Measurements from ENCODE around the gene PLCH1. TPM values are rescaled to one million over a fixed set of nuclear protein-coding genes. Genes with fewer than 3 reads are reported as not detected.

PLCH1 gene
- total RNA-seq, 1 experiment from 2014 or later, result 0.78 TPM

DNA sequence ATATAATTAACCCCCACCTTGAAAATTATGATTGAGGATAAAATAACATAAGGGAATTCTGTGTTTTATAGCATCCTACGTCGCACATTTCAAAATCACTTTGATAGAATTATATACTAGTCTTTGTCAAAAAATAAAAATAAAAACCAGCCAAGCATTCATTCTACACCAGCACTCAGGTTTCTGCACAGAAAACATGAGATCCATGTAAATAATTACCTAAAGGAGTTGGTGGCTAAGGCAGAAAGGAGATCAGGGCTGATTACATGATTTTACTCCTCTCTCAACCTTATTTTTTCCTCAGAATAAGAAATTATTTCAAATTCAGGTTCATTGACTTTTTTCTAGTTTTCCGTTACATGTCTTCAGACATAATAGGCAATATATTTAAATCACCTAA lies 194.5 kb downstream of the PLCH1 start:
- DNase-seq (ENCODE audit: low spot score), result no peak

DNA sequence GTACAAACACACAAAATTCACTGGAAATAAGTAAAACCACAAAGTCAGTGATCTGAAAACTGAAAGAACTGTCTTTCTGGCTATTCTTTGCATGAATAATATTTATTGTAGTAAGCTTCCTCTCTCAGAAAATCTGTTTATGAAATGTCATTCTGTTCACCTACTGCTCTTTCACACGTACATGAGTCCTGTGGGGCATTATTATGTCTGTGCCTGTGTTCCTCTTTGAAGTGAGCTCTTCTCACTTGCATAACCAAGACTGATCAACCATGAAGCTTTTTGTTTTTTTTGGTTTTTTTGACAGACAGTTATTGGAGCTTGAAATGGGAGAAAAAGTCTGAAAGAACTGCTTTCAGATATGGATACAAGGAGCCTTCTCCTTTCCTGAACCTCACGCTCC lies 195.8 kb downstream of the PLCH1 start:
- DNase-seq (ENCODE audit: low spot score), result no peak

DNA sequence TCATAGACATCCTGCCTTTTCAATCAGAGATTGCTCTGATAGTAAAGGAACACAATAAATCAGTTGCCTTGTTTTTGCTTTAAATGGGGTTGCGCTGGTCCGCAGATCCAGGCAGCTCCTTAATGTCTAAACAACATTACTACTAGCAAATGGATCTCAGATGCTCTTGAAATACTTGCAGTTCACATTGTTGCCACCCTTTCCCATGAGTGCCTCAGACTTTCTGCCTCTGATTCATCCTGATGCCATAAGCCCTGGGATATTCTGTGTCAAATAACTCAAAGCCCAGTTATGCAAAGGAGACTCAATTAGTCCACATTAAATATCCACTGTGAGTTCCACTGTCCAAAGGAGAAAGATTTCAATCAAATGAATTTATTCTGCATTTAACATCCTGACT lies 196.7 kb downstream of the PLCH1 start:
- DNase-seq (ENCODE audit: low spot score), result peak; percentile 18

DNA sequence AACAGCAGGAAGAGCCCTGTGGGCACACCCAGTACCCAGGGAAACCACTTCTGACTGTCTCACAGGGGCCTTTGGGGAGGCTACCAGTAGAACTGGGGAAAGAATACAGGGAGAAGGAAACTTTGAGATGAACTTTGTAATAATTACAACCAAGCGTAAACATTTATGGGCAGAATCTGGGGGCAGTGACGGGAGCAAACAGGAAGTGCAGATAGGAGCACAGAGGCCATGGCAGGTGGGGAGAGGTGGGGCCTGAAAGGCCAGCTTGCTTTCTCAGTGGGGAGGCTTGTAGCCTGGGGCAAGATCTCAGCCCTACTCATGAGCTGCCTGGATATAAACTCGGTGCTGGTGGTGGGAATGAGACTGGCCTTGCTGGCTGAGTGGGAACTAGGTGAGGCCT lies 209.8 kb downstream of the PLCH1 start:
- no peak for DNase-seq (ENCODE audit: low spot score)

DNA sequence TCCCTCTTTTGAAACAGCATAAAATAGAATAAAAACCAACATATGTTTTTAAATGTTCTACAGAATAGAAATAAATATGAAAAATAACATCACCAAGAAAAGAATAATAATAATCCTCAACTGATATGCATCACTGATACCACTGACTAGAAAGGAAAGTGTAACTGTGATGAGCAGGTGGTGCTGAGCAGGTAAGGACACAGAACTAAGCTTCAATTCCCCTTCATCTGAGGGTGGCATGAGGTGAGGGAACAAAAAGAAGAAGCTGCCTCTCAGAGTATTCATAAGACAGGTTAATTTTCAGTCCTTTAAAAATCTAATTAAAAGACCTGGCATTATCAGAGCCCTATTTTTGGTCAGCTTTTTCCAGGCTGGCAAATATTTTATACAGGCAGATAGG lies 216.3 kb downstream of the PLCH1 start:
- DNase-seq (ENCODE audit: low spot score), result no peak

DNA sequence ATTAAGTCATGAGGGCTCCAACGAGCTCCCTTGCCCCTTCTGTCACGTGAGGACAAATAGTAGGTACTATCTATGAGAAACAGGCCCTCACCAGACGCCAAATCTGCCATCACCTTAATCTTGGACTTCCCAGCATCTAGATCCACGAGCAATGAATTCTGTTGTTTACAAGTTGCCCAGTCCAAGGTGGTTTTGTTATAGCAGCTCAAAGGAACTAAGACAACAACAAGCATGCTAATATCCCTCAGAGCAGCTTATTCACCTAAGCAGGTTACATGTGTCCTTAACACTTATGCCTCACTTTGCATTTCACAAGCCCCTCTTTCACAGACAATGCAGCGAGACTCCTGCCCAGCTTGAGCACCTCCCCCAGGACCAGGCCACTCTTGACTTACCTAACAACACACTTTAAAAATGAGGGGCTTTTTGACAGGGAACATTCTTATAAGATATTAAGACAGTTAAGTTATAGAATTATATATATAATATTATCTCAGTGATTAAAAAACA lies 219.5 kb downstream of the PLCH1 start:
- DNase-seq (ENCODE audit: low spot score), result no peak

DNA sequence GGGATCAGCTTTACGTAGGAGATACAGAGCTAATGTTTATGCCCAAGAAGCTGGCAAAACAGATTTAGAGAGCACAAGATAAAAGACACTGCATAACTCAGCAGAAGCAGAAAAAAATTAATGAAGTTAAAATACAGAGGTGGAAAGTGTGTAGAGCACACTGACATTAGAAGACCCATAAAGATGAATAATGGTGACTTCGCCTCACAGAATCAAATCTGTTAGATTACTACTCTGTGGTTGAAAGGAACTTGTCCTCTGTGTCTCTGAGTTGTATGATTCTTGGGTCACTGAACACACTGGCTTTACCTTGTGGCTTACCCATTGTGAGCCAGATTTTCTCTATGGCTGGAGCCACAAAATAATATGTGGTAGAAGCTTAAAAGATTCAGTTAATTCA lies 224.4 kb downstream of the PLCH1 start:
- DNase-seq (ENCODE audit: low spot score), result no peak

DNA sequence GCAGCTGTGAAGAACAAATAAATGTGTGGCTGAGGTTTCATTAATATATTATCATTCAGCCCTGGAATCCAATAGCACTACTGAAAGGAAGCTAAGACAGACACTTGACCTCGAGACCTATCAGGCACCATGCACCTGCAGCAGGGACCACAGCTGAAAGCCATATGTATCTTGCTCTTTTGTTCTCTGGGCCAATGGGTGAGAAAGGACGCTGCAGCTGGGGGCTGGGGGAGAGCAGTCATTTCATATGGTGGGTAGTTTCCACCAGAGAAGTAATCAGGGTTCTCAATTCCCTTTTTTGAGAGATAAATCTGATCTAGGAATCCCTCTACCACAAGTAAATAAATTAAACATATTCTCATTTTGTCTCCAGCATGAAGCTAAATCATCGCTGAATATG lies 225.8 kb downstream of the PLCH1 start:
- DNase-seq (ENCODE audit: low spot score), result no peak

DNA sequence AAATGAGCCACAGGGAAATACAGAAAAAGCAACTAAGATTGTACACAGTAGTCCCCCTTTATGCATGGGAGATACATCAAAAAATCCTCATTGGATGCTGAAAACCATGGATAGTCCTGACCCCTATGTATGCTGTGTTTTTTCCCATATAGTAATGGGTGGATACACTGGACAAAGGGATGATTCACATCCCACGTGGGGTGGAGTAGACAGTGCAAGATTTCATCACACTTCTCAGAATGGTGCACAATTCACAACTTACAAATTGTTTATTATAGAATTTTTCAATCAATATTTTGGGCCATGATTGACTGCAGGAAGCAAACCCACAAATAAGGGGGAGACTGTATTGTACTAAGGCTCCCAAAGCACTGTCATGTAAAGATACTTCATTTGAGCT lies 227.0 kb downstream of the PLCH1 start:
- no peak for DNase-seq (ENCODE audit: low spot score)

DNA sequence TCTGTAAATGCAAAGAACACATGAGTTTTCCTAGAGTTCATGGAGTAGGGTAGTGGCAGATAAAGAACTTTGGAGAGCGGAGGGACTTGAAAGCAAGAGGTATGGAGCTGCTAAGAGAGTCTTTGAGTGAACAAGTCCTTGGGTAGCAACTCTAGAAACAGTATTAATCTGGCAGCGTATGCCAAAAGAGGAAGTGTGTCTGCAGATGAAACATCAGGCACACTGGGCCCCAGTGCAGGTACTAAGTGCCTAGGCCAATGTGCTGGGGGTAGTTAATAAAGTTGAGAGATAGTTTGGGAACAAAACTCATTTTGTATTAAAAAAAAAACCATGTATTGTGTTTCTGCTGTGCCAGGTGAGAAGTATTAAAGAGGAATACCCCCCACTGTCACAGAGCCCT lies 228.4 kb downstream of the PLCH1 start:
- DNase-seq (ENCODE audit: low spot score), result no peak

DNA sequence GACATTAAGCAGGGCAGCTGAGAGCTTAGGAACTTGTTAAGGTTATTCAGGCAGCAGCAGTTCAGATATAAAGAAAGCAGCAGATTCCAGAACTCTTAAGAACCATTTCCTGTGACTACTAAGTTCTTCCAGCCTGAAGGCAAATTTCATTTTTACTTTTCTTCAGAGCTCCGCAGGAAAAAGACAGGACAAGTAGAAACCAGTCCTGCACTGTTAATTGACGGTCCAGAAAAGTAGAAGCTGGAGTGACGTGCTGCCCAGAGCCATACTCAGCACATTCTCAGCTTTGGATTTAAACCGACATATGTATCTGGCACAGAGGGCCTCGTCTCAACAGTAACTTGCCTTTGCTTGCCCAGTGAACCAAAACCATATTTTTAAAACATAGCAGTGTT lies 232.0 kb downstream of the PLCH1 start:
- no peak for DNase-seq (ENCODE audit: low spot score)

DNA sequence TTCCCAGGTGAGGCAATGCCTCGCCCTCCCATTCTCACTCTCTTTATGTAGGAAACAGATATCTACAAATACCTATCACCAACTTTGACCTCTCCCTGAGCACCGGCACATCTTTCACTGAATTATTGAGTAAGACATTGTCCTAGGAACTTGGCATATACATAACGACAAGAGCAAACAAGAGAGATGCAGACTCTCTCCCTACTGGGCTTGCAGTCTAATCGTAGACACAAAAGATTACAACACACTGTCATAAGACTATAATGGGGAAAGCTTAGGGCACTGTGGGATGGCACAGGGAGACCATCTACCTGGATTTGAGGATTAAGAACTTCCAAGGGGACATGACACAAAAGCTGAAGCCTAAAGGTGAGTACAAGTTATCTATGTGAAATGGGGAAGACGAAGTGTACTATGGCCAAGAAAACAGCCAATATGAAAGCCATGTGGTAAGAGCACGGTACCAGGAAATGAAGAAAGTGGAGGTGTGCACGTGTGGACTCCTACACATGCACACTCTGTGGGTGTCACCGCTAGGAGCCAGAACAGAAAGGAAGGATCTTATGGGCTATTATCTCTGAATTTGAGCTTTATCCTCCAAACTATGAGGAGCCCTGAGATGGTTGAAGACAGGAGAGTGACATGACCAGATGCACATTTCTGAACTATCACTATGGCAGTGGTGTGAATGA lies 232.6 kb downstream of the PLCH1 start:
- DNase-seq (ENCODE audit: low spot score), result no peak

DNA sequence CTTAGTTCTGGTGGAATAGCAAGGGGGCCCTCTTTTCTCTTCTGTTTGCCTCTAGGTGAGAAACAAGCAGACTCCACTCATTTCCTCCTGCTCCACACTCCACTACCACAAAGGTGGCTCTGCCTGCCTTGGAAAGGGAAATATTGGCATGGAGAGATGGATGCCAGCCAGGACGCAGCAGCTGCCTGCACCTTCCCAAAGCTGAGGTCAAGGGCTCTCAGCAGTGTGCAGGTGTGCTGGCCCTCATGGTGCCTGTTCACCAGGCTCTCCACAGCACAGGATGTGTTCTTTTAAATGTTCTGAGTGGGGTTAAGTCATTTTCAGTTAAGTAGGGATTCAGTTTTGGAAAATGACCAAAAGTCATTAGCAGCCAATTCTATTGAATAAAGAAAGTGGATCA lies 240.2 kb downstream of the PLCH1 start:
- no peak for DNase-seq (ENCODE audit: low spot score)

DNA sequence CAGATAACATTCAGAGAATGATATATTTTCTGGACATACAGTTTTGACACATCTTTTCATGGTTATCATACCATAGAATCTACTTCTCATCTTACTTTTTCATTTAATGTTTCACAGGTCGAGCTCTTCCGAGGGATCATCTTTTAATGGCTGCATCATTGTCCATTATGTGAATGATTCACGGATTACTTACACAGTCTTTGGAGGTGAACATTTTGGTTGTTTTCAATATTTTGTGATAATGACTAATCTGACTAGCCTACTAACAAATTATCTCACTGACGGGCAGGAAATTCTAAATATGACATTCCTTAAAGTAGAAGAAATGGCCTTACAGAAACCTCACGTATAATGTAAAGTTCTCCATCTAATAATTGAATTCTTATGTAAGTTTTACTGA lies 242.2 kb downstream of the PLCH1 start:
- DNase-seq (ENCODE audit: low spot score), result no peak

DNA sequence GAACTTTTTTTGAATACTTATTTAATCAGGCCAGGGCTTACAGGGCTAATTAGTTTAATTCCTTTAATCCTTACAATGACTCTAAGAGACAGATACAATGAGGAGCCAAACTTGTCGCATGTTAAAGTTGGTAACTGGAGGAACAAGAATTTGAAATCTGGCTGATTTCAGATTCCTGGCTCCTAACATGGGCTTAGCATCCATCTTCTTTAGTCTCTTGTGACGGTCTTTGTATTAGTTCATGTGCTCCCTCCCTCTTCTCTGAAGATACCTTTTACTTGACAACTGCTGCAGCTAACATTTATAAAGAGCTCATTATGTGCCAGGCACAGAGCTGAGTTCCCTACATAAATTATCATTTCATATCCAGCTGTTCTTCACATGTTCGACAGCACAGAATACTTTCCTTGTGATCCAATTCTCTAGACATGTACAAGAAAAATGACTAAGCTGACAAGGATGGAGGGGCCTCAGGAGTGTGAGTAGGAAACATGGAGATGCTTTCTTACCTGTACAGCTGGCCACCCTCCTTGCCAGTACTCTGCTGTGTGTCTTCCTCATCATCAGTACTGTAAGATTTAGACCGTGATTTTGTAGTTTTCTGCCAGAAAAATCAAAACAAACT lies 244.6 kb downstream of the PLCH1 start:
- no peak for DNase-seq (ENCODE audit: low spot score)

DNA sequence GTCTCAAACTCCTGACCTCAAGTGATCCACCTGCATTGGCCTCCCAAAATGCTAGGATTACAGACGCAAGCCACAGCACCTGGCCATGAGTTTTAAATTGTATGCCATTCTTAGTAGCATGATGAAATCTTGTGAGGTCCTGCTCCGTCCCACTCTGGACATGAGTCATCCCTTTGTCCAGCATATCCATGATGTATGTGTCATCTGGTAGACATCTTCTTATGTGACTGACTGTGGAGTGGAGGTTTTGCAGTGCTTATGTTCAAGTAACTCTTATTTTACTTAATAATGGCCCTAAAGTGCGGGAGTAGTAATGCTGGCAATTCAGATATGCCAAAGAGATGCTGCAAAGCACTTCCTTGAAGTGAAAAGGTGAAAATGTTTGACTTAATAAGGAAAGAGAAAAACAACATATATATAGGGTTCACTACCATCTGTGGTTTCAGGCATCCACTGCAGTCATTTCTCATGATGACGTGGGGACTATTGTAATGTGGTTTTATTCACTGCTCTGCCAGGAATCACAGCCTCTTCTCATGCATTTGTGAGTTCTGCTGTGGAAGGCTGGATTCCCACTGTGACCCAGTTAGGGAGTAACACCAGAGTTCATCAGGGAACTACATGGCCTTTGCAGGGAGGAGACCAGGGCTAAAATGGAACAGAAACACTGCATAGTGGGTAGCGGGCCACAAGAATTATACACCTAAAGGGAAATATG lies 246.8 kb downstream of the PLCH1 start:
- peak; percentile 87 for DNase-seq (ENCODE audit: low spot score)

DNA sequence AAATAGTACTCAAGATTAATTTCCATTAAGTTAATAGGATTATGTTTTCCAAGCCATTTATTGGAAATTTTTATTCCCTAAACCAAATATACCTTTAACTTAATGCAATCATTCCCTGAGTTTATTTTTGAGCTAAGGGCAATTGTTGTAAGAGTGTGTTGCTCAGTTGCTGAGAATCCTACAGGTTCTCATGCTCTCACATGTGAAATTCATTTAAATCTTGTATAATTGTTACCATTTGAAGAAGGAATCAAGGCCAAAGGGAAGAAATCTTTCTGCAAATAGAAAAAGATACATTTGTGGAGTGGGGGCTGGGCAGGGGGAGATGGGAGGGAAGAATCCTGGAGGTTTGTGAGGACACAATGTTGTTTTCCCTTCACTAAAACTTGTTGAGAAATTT lies 248.7 kb downstream of the PLCH1 start:
- no peak for DNase-seq (ENCODE audit: low spot score)

DNA sequence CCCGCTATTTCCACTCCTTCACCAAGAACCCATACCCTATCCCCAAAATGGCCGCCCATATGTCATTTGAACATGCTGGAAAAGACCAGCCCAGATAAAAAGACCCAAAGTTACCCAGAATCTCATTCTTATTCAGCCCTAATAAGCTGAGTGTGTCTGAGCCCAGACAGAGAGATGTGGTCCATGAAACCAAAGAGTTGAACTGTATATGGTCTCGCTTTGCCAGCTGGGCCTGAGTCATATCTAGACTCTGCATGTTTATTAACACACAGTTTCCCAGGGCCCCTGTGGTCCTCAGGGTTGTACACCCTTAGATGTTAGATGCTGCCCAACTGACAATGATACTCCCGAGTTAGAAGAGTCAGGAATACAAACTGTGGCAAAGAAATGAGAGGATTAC lies 249.5 kb downstream of the PLCH1 start:
- no peak for DNase-seq (ENCODE audit: low spot score)

DNA sequence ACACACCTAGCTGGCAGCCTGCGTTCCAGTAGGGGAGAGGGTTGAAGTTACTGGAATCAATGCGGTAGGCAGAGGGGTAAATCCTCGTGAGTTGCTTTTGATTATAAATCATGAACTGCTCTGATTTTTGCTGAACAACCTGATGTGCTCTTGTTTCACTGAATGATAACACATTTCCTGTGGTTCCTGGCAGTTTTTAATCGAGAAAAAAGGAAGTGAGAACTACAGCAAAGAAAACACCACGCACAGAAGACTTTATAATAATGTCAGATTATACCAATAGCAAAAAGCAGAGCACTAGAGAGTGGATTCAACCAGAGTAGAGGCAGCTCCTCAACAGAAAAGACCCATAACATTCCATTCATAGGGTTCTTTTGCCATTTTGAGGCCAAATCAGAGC lies 250.5 kb downstream of the PLCH1 start:
- no peak for DNase-seq (ENCODE audit: low spot score)

DNA sequence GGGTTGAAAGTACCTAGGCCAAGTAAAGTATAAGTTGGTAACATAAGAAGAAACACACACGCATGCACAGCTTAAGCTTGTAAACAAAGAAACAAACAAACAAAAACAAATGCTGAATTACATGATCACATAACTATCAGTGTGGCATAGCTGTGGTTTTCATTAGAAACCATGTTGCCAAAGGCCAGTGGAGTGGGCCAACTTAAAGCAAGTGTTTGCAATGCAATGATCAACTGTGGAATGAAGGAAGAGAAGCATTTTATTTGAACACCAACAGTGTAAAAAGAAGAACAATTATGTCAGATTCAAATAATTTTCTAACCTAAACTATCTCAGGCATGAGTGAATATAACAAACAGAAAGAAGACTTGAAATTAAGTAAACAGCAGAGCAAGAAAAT lies 252.0 kb downstream of the PLCH1 start:
- DNase-seq (ENCODE audit: low spot score), result no peak

DNA sequence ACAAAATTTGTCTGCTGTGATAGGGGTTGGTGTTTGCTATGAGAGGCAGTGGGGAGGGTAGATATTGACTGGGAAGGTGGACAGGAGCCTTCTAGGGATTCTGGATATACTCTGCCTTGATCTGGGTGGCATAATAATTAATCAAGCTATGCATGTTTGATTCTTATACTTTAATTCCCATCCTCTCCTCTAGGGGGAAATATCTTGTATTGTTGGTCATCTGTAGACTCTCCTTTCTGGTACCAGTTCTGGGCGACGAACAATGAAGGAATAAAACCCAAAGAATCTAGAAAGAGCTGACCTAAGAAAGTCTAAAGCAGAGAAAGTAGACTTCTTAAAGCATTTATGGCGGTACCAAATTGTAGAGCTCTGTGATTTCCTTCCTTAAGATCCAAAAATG lies 253.2 kb downstream of the PLCH1 start:
- DNase-seq (ENCODE audit: low spot score), result no peak

DNA sequence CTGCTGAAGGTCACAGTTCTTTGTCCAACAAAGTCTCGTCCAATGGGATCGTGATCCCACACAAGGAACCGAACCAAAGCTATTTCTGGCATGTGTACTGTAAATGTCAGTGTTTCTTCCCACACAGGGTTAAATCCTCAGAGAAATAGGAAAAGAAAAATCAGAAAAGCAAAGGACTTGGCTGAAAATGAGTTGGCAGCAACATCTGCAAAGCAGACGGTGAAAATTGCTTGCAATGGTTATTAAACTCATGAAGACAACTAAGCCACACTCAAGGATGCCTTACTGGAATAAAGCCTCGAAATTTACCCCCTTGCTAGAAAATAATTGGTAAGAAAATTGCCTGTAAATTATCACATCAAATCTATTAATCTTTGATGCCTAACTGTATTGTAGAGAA lies 256.2 kb downstream of the PLCH1 start:
- DNase-seq (ENCODE audit: low spot score), result no peak

DNA sequence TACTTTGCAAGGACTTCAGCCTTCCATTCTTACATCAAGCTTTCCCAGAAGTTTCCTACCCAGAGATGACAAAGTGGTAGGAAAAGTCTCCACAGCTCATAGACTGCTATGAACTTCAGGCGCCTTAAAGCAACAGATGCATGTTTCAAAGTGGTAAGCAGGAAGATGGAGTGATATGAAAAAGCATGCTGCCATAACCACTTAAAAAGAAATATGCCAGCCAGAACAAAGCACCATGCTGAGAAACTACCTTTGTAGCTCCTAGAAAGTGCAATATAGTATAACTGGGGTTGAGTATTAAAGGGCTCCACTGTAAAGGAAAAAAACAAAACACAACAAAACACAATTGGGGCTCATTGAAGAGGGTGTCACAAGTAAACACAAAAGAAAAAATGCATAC lies 259.0 kb downstream of the PLCH1 start:
- no peak for DNase-seq (ENCODE audit: low spot score)
